H1 (cell line): ENCODE results near the gene ELOVL4. TPM values are rescaled to one million over a fixed set of nuclear protein-coding genes. Genes with fewer than 3 reads are reported as not detected.

Source experiments
- CTCF ChIA-PET: fragments of 300-600 bp; sonication (Branson Sonifier 250); formaldehyde crosslinking; loops from one replicate; lab custom pipeline; 2021; ENCODE audit not compliant: partially characterized antibody; lab: Charles Lee
- POLR2A ChIA-PET: fragments of 300-600 bp; sonication (Branson Sonifier 250); formaldehyde crosslinking; loops from one replicate; lab custom pipeline; 2021; ENCODE audit warnings: inconsistent platforms; ENCODE audit not compliant: partially characterized antibody; lab: Charles Lee
- DNase-seq, 2 experiments: peaks; one replicate each; pipeline versions ENCODE4 v3.0.0 to v3.0.0-alpha.2; 2010 to 2022; ENCODE audit warnings: low spot score in 2 of 2, low read depth in 1 of 2, mixed read lengths in 1 of 2
- FAIRE-seq: peaks from 2 replicates; lab custom pipeline; 2011; peaks lifted over from hg19 to GRCh38; lab: Jason Lieb, UNC
- H2AFZ ChIP-seq: 2 replicates; pipeline ENCODE4 v1.8.1; 2012; ENCODE audit warnings: low read length, inconsistent platforms
- H2AK5ac ChIP-seq: 2 replicates; pipeline ENCODE4 v1.6.1; 2013; ENCODE audit warnings: low read depth, low read length
- H2BK120ac ChIP-seq: replicated peaks from 2 replicates; pipeline ENCODE3; 2013; ENCODE audit warnings: low read depth, low read length, inconsistent platforms
- H2BK12ac ChIP-seq: 2 replicates; pipeline ENCODE4 v1.6.1; 2013; ENCODE audit warnings: low read depth, low read length
- H2BK15ac ChIP-seq: 2 replicates; pipeline ENCODE4 v1.6.1; 2013; ENCODE audit warnings: low read length
- H2BK20ac ChIP-seq: 2 replicates; pipeline ENCODE4 v1.6.1; 2013; ENCODE audit warnings: low read length
- H2BK5ac ChIP-seq: 2 replicates; pipeline ENCODE4 v1.6.1; 2013; ENCODE audit warnings: low read depth, low read length
- H3K14ac ChIP-seq: 2 replicates; pipeline ENCODE4 v1.6.1; 2013; ENCODE audit warnings: inconsistent platforms; ENCODE audit not compliant: insufficient read length
- H3K18ac ChIP-seq: 2 replicates; pipeline ENCODE4 v1.6.1; 2013; ENCODE audit warnings: low read length; ENCODE audit errors: extremely low read depth
- H3K23ac ChIP-seq: 2 replicates; pipeline ENCODE4 v1.6.1; 2013; ENCODE audit warnings: inconsistent platforms; ENCODE audit not compliant: insufficient read length
- H3K23me2 ChIP-seq: 2 replicates; pipeline ENCODE4 v1.6.1; 2013; ENCODE audit warnings: low read depth, low read length
- H3K27ac ChIP-seq: 2 replicates; pipeline ENCODE4 v1.6.1; 2011; ENCODE audit warnings: low read depth, low read length, inconsistent platforms
- H3K27me3 ChIP-seq, 4 experiments: replicated peaks in 1 of 4; 1 replicate in 1 of 4; 2 replicates in 3 of 4; pipeline versions ENCODE4 v1.6.1 to v1.8.1; 2011 to 2013; ENCODE audit warnings: low read length in 3 of 4, mild to moderate bottlenecking in 3 of 4, inconsistent platforms in 2 of 4, mixed read lengths in 2 of 4, moderate library complexity in 1 of 4; ENCODE audit not compliant: control insufficient read depth in 3 of 4, insufficient read depth in 3 of 4; ENCODE audit errors: extremely low read depth in 1 of 4
- H3K36me3 ChIP-seq, 4 experiments: 2 replicates each; pipeline versions ENCODE4 v1.6.1 to v1.8.1; 2011 to 2013; ENCODE audit warnings: mild to moderate bottlenecking in 4 of 4, low read length in 3 of 4, moderate library complexity in 2 of 4, control low read depth in 1 of 4, inconsistent platforms in 1 of 4; ENCODE audit not compliant: insufficient read depth in 4 of 4, control insufficient read depth in 2 of 4
- H3K4ac ChIP-seq: replicated peaks from 2 replicates; pipeline ENCODE3; 2013; ENCODE audit warnings: low read length, low read depth, mixed read lengths, inconsistent platforms; ENCODE audit not compliant: insufficient read length
- H3K4me1 ChIP-seq, 4 experiments: replicated peaks in 1 of 4; 1 replicate in 1 of 4; 2 replicates in 3 of 4; pipeline versions ENCODE4 v1.6.1 to v1.8.1; 2011 to 2013; ENCODE audit warnings: low read length in 3 of 4, inconsistent platforms in 2 of 4, mixed read lengths in 1 of 4; ENCODE audit not compliant: insufficient read depth in 4 of 4, control insufficient read depth in 3 of 4
- H3K4me2 ChIP-seq, 2 experiments: 2 replicates each; pipeline versions ENCODE4 v1.6.1 to v1.8.1; 2011 to 2013; ENCODE audit warnings: low read depth in 2 of 2, low read length in 2 of 2, control low read depth in 1 of 2, inconsistent platforms in 1 of 2, mild to moderate bottlenecking in 1 of 2; ENCODE audit not compliant: insufficient read depth in 1 of 2
- H3K4me3 ChIP-seq, 4 experiments: fragments of 200-600, 300-600 bp in 1 of 4; sonication (generic), shearing (Covaris generic), sonication (Bioruptor Twin) in 1 of 4; 2 replicates each; pipeline versions ENCODE4 v1.5.1 to v1.8.1; 2011 to 2016; ENCODE audit warnings: low read length in 4 of 4, low read depth in 3 of 4, control low read depth in 2 of 4, inconsistent platforms in 2 of 4, mild to moderate bottlenecking in 2 of 4, mixed read lengths in 1 of 4, moderate library complexity in 1 of 4; ENCODE audit not compliant: insufficient read depth in 2 of 4; ENCODE audit errors: extremely low read depth in 1 of 4
- H3K56ac ChIP-seq: replicated peaks from 2 replicates; pipeline ENCODE3; 2013; ENCODE audit warnings: low read depth, mild to moderate bottlenecking, mixed read lengths, low read length, inconsistent platforms; ENCODE audit not compliant: insufficient read length
- H3K79me1 ChIP-seq: 2 replicates; pipeline ENCODE4 v1.6.1; 2013; ENCODE audit warnings: low read depth, low read length, control low read depth
- H3K79me2 ChIP-seq, 2 experiments: 2 replicates each; pipeline versions ENCODE4 v1.6.1 to v1.8.1; 2012 to 2013; ENCODE audit warnings: low read length in 2 of 2, mild to moderate bottlenecking in 2 of 2, inconsistent platforms in 1 of 2; ENCODE audit not compliant: insufficient read depth in 2 of 2, control insufficient read depth in 1 of 2
- H3K9ac ChIP-seq, 4 experiments: replicated peaks in 1 of 4; 1 replicate in 1 of 4; 2 replicates in 3 of 4; pipeline versions ENCODE4 v1.6.1 to v1.8.1; 2011 to 2013; ENCODE audit warnings: low read depth in 3 of 4, low read length in 3 of 4, control low read depth in 2 of 4, mild to moderate bottlenecking in 2 of 4, moderate library complexity in 2 of 4, inconsistent platforms in 1 of 4; ENCODE audit errors: extremely low read depth in 1 of 4
- H3K9me3 ChIP-seq, 2 experiments: 2 replicates each; pipeline versions ENCODE4 v1.6.1 to v1.8.1; 2012 to 2013; ENCODE audit warnings: mild to moderate bottlenecking in 2 of 2, moderate library complexity in 2 of 2, control low read depth in 1 of 2, inconsistent platforms in 1 of 2, low read depth in 1 of 2, low read length in 1 of 2, mixed read lengths in 1 of 2; ENCODE audit not compliant: insufficient read depth in 2 of 2
- H4K20me1 ChIP-seq, 2 experiments: replicated peaks in 1 of 2; 2 replicates each; pipeline versions ENCODE3 to v1.8.1; 2011 to 2013; ENCODE audit warnings: inconsistent platforms in 2 of 2, low read length in 2 of 2, mild to moderate bottlenecking in 1 of 2; ENCODE audit not compliant: insufficient read depth in 2 of 2, control insufficient read depth in 1 of 2
- H4K5ac ChIP-seq: 2 replicates; pipeline ENCODE4 v1.6.1; 2013; ENCODE audit warnings: low read length, low read depth, mixed read lengths, inconsistent platforms; ENCODE audit not compliant: insufficient read length
- H4K8ac ChIP-seq: 2 replicates; pipeline ENCODE4 v1.8.0; 2013; ENCODE audit warnings: mild to moderate bottlenecking, moderate library complexity, low read length, inconsistent platforms; ENCODE audit not compliant: insufficient read depth; ENCODE audit errors: extremely low read depth
- H4K91ac ChIP-seq: replicated peaks from 2 replicates; pipeline ENCODE3; 2013; ENCODE audit warnings: low read length, mixed read lengths, inconsistent platforms; ENCODE audit not compliant: insufficient read length
- MAFK ChIP-seq: IDR thresholded peaks from 2 replicates; pipeline ENCODE4 v1.6.1; 2012; ENCODE audit warnings: low read depth, mild to moderate bottlenecking, improper control_type of control experiment, low read length
- SUZ12 ChIP-seq: fragments of 200-600 bp; sonication (generic); IDR thresholded peaks from 2 replicates; pipeline ENCODE4 v1.6.1; 2012; ENCODE audit warnings: mild to moderate bottlenecking, inconsistent platforms, low read length, moderate library complexity, mixed read lengths
- WGBS, 2 experiments: shearing (Covaris generic) in 1 of 2; methylation state at CpG; one replicate each; pipeline versions ENCODE4 v1.1.6 to v1.1.7; 2013 to 2015; ENCODE audit warnings: low lambda C conversion rate in 2 of 2, mixed read lengths in 2 of 2, inconsistent platforms in 1 of 2, low coverage in 1 of 2, missing lambda C conversion rate in 1 of 2; ENCODE audit not compliant: insufficient replicate concordance in 2 of 2, insufficient coverage in 1 of 2, insufficient read length in 1 of 2; ENCODE audit errors: extremely low coverage in 1 of 2, missing lambda C conversion rate in 1 of 2; 5-methylcytosine and 5-hydroxymethylcytosine counted together
- polyA plus RNA-seq, 7 experiments: library from polyadenylated mRNA; depleted of rRNA in 3 of 7; stranded (reverse) in 5 of 7; unstranded in 2 of 7; fragments of >200 nt in 5 of 7; fragments of 200-250 nt in 2 of 7; gene quantifications; 1 replicate in 5 of 7; 2 replicates in 1 of 7; 4 replicates in 1 of 7; pipeline versions ENCODE4 v1.2.1 to v1.2.3, GENCODE V29; 2011 to 2013; ENCODE audit warnings: missing spikeins in 2 of 7, mixed read lengths in 2 of 7
- total RNA-seq: library from RNA; stranded (reverse); fragmentation: NEBNext Ultra II Directional; extraction: Animal tissue kit (Norgen Biotek cat#: 25700); gene quantifications from 2 replicates; pipeline ENCODE4 v1.2.1, GENCODE V29; 2021

Gene ELOVL4
- total and polyA plus RNA-seq, 2 of the 8 experiments (the other 6 are each of a cell fraction or from before 2014, with no cell fraction given) = 2.0 to 15.0 TPM

DNA sequence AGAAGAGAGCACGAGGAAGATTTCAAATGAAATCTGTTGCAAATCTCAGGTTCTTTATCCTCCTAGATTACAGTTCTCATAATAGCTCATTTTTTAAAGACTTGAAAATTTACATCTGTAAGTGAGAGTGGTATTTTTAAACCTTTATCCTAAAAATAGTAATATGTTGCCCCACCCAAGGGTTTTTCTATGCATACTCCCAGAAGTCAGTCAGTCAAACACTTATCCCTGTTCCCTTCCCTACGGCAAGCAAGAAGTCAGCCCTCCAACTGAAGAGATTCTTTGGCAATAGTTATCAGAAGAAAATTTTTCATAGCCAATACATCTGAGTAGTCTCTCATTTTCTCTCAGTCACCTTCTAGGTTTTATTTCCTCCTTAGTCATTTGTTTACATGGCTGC, 24.1 kb downstream of the ELOVL4 start:
- Histone ChIP-seq H2BK15ac (no peak overlapping the region), H3K9ac (peak overlapping the region in 1 of 4 experiments; percentile 61; a peak in 1 of 7 replicates), H3K23ac (no peak overlapping the region), H3K27ac (no peak overlapping the region), H2BK5ac (no peak overlapping the region), H4K8ac (no peak overlapping the region), H2BK120ac (no peak overlapping the region), H2BK12ac (no peak overlapping the region), H2AK5ac (no peak overlapping the region), H4K20me1 (peaks cover 0 to under 1% of the 10 kb centered on the region in 2 experiments), H3K27me3 (no peaks in the 10 kb centered on the region), H3K4me1 (no peaks in the 10 kb centered on the region), H3K4ac (no peak overlapping the region), H3K4me2 (no peak overlapping the region), H3K18ac (no peak overlapping the region), H3K4me3 (no peak overlapping the region), H3K36me3 (no peaks in the 10 kb centered on the region; a peak in 1 of 8 replicates), H4K91ac (no peak overlapping the region), H3K23me2 (no peaks in the 10 kb centered on the region), H2AFZ (no peak overlapping the region), H3K14ac (no peak overlapping the region), H3K79me2 (no peaks in the 10 kb centered on the region), H2BK20ac (no peak overlapping the region), H3K9me3 (no peaks in the 10 kb centered on the region), H4K5ac (no peak overlapping the region), H3K79me1 (no peaks in the 10 kb centered on the region), H3K56ac (no peak overlapping the region)
- no peak for FAIRE-seq
- WGBS, 2 experiments = 86% methylated on average over 2 of the region's 2 CpGs; no CpG with 5 or more reads in 1 of the 2 experiments
- no peak for DNase-seq
- POLR2A ChIA-PET = no interaction called here
- CTCF ChIA-PET = interaction anchor here (1.9 kb wide), 1 partner anchor 23 kb away, joined by 5 read pairs; no protein-coding TSS in a partner anchor
- TF ChIP-seq SUZ12 (no peak), MAFK (no peak)
